ENCODE measurements around the gene RRM2.

Gene RRM2

DNA sequence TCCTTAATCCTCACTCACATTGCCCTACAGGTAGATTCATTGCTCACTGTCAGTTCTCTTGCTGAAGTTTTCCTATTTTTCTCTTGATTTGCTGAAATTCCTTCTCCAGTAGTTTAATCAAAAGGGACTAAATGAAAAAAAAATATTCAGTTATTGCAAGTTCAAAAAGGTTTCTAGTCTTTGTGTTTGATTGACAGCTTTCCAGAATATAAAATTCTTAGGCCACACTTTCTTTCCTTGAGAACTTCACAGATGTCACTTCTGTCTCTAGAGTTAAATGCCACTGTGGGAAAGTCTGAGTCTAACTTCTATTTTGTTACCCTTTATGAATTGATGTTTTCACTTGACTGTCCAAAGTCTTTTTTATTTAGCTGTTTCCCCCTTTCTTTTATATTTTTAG, 25.7 kb downstream of the RRM2 start:
- Histone ChIP-seq H3K27ac (ENCODE audit: low read length) (no peak overlapping the region), H3K27me3 (replicated peaks; ENCODE audit: insufficient read depth, low read length) (no peaks in the 10 kb centered on the region), H4K20me1 (ENCODE audit: insufficient read depth, low read length) (no peaks in the 10 kb centered on the region), H3K9me2 (replicated peaks; ENCODE audit: insufficient read depth, low read length) (no peaks in the 10 kb centered on the region), H3K4me2 (ENCODE audit: low read depth, low read length) (no peak overlapping the region), H2AFZ (ENCODE audit: low read length) (no peak overlapping the region), H3K9me3 (replicated peaks; ENCODE audit: insufficient read depth, low read length) (no peaks in the 10 kb centered on the region), H3F3A (ENCODE audit: insufficient read depth, low read length) (no peaks in the 10 kb centered on the region; the same call in none of the 2 replicates), H3K79me2 (ENCODE audit: low read length) (peaks cover 3% of the 10 kb centered on the region; the same call in 1 of the 2 replicates), H3K9ac (ENCODE audit: low read length) (no peak overlapping the region), H3K4me3 (ENCODE audit: low read length) (no peak overlapping the region), H3K36me3 (replicated peaks; ENCODE audit: insufficient read depth, low read length) (peaks cover 7% of the 10 kb centered on the region; the same call in 1 of the 2 replicates), H3K4me1 (ENCODE audit: low read length) (no peaks in the 10 kb centered on the region)
- TF ChIP-seq, protein P1, sequence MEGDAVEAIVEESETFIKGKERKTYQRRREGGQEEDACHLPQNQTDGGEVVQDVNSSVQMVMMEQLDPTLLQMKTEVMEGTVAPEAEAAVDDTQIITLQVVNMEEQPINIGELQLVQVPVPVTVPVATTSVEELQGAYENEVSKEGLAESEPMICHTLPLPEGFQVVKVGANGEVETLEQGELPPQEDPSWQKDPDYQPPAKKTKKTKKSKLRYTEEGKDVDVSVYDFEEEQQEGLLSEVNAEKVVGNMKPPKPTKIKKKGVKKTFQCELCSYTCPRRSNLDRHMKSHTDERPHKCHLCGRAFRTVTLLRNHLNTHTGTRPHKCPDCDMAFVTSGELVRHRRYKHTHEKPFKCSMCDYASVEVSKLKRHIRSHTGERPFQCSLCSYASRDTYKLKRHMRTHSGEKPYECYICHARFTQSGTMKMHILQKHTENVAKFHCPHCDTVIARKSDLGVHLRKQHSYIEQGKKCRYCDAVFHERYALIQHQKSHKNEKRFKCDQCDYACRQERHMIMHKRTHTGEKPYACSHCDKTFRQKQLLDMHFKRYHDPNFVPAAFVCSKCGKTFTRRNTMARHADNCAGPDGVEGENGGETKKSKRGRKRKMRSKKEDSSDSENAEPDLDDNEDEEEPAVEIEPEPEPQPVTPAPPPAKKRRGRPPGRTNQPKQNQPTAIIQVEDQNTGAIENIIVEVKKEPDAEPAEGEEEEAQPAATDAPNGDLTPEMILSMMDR (IDR thresholded peaks at IDR 0.05; ENCODE audit: low read length), result no peak
- no peak for TF ChIP-seq EZH2 (optimal IDR thresholded peaks at IDR 0.05; ENCODE audit: low read depth, low read length)
- TF ChIP-seq EZH2phosphoT487 (IDR thresholded peaks at IDR 0.05; ENCODE audit: low read length), result no peak
- no peak for DNase-seq

- Histone ChIP-seq H3K9me2 (replicated peaks; ENCODE audit: insufficient read depth, low read length) (no peaks in the 10 kb centered on the region), H3K36me3 (replicated peaks; ENCODE audit: insufficient read depth, low read length) (peaks cover 5% of the 10 kb centered on the region; the same call in 1 of the 2 replicates), H2AFZ (ENCODE audit: low read length) (no peak overlapping the region), H3K27me3 (replicated peaks; ENCODE audit: insufficient read depth, low read length) (no peaks in the 10 kb centered on the region), H3K9me3 (replicated peaks; ENCODE audit: insufficient read depth, low read length) (no peaks in the 10 kb centered on the region), H3K79me2 (ENCODE audit: low read length) (peaks cover 3% of the 10 kb centered on the region; the same call in 1 of the 2 replicates), H3K4me2 (ENCODE audit: low read depth, low read length) (no peak overlapping the region), H3K4me3 (ENCODE audit: low read length) (no peak overlapping the region), H3K4me1 (ENCODE audit: low read length) (no peaks in the 10 kb centered on the region), H3K27ac (ENCODE audit: low read length) (no peak overlapping the region), H3F3A (ENCODE audit: insufficient read depth, low read length) (no peaks in the 10 kb centered on the region; the same call in none of the 2 replicates), H3K9ac (ENCODE audit: low read length) (no peak overlapping the region), H4K20me1 (ENCODE audit: insufficient read depth, low read length) (no peaks in the 10 kb centered on the region)
- TF ChIP-seq, protein P1 (IDR thresholded peaks at IDR 0.05; ENCODE audit: low read length), result no peak
- no peak for DNase-seq
These were observed 27.1 kb downstream of the RRM2 start for GRCh38 chr2:10149635-10150034.

DNA sequence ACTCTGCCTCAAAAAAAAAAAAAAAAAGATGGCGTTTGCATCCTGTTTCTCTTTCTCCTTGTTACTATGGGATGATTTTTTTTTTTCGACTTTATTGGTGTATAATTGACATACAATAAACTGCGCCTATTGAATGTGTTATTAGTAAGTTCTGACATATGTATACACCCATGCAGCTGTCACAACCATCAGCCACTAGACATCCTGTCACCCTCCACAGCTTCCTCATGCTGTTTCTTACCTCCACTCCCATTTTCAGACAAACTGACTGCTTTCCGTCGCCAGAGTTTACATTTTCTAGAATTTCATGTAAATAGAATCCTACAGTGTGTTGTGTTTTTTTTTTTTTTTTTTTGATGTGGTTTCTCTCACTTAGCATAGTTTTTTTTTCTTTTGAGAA, 27.9 kb downstream of the RRM2 start:
- Histone ChIP-seq H3K27ac (ENCODE audit: low read length) (no peak overlapping the region), H4K20me1 (ENCODE audit: insufficient read depth, low read length) (no peaks in the 10 kb centered on the region), H3K9ac (ENCODE audit: low read length) (no peak overlapping the region), H3K9me3 (replicated peaks; ENCODE audit: insufficient read depth, low read length) (no peaks in the 10 kb centered on the region), H3K4me1 (ENCODE audit: low read length) (no peaks in the 10 kb centered on the region), H3K36me3 (replicated peaks; ENCODE audit: insufficient read depth, low read length) (peaks cover 5% of the 10 kb centered on the region; the same call in 1 of the 2 replicates), H3K4me3 (ENCODE audit: low read length) (no peak overlapping the region), H3K79me2 (ENCODE audit: low read length) (peaks cover 3% of the 10 kb centered on the region; the same call in 1 of the 2 replicates), H3K4me2 (ENCODE audit: low read depth, low read length) (no peak overlapping the region), H3K27me3 (replicated peaks; ENCODE audit: insufficient read depth, low read length) (no peaks in the 10 kb centered on the region), H3F3A (ENCODE audit: insufficient read depth, low read length) (no peaks in the 10 kb centered on the region; the same call in none of the 2 replicates), H2AFZ (ENCODE audit: low read length) (no peak overlapping the region), H3K9me2 (replicated peaks; ENCODE audit: insufficient read depth, low read length) (no peaks in the 10 kb centered on the region)
- TF ChIP-seq EZH2 (optimal IDR thresholded peaks at IDR 0.05; ENCODE audit: low read depth, low read length) (no peak), EZH2phosphoT487 (IDR thresholded peaks at IDR 0.05; ENCODE audit: low read length) (no peak)
- TF ChIP-seq, protein P1 (IDR thresholded peaks at IDR 0.05; ENCODE audit: low read length), result no peak
- no peak for DNase-seq

Data from MM.1S (cell line).